Measurements from ENCODE around the gene CNOT4. TPM values are rescaled to one million over a fixed set of nuclear protein-coding genes. Genes with fewer than 3 reads are reported as not detected.

CNOT4 gene
- total and polyA plus RNA-seq, 10 donors = 5.3 to 36.9 (median 27.9) TPM

GRCh38 chr7:135365721-135366120, 144.2 kb downstream of the CNOT4 start:
- H3K9me3 ChIP-seq = no peaks in the 10 kb centered on the region
- H3K27me3 ChIP-seq (replicated peaks in 1 of 7) = no peaks in the 10 kb centered on the region
- peaks cover 0 to 40% (median 11%) of the 10 kb centered on the region in 6 donors for H3K36me3 ChIP-seq
- TF ChIP-seq POLR2A (IDR thresholded peaks at IDR 0.05) (no peak), CTCF (IDR thresholded peaks at IDR 0.05 in 8 of 11, conservative IDR thresholded peaks at IDR 0.05 in 3 of 11) (no peak), POLR2AphosphoS5 (IDR thresholded peaks at IDR 0.05) (no peak)
- WGBS, 5 donors = 65 to 90% (median 79%) methylated on average over 3 of the region's 3 CpGs
- peaks cover 0 to 5% (median 0%) of the 10 kb centered on the region in 6 donors for H3K4me1 ChIP-seq
- DNase-seq = no peak
- no peak overlapping the region for H3K4me3 ChIP-seq
- peak overlapping the region in 1 of 8 donors; percentile 30 for H3K27ac ChIP-seq
- intact Hi-C loops (cut with DNase I; ENCODE audit: low total_unique reads) = no loop called here

GRCh38 chr7:135364206-135364605, 145.7 kb downstream of the CNOT4 start:
- Histone ChIP-seq H3K9me3 (no peaks in the 10 kb centered on the region), H3K4me3 (no peak overlapping the region), H3K4me1 (peaks cover 0 to 5% (median 0%) of the 10 kb centered on the region in 6 donors), H3K27me3 (replicated peaks in 1 of 7) (no peaks in the 10 kb centered on the region), H3K27ac (no peak overlapping the region), H3K36me3 (peaks cover 0 to 37% (median 11%) of the 10 kb centered on the region in 6 donors)
- DNase-seq = no peak
- intact Hi-C loops (cut with DNase I; ENCODE audit: low total_unique reads) = no loop called here
- 95 to 99% (median 97%) methylated on average over 2 of the region's 2 CpGs for WGBS, 5 donors
- TF ChIP-seq CTCF (IDR thresholded peaks at IDR 0.05 in 8 of 11, conservative IDR thresholded peaks at IDR 0.05 in 3 of 11) = no peak
- no peak for TF ChIP-seq POLR2A (IDR thresholded peaks at IDR 0.05)
- TF ChIP-seq POLR2AphosphoS5 (IDR thresholded peaks at IDR 0.05) = no peak

GRCh38 chr7:135362871-135363270, 147.0 kb downstream of the CNOT4 start:
- H3K36me3 ChIP-seq = peaks cover 0 to 37% (median 11%) of the 10 kb centered on the region in 6 donors
- DNase-seq = no peak
- H3K27me3 ChIP-seq (replicated peaks in 1 of 7) = no peaks in the 10 kb centered on the region
- peaks cover 0 to 5% (median 0%) of the 10 kb centered on the region in 6 donors for H3K4me1 ChIP-seq
- TF ChIP-seq POLR2A (IDR thresholded peaks at IDR 0.05) (no peak), POLR2AphosphoS5 (IDR thresholded peaks at IDR 0.05) (no peak), CTCF (IDR thresholded peaks at IDR 0.05 in 8 of 11, conservative IDR thresholded peaks at IDR 0.05 in 3 of 11) (no peak)
- H3K27ac ChIP-seq = peak overlapping the region in 3 of 8 donors; percentile 27 to 39 (median 27)
- H3K9me3 ChIP-seq = no peaks in the 10 kb centered on the region
- no peak overlapping the region for H3K4me3 ChIP-seq
- intact Hi-C loops (cut with DNase I; ENCODE audit: low total_unique reads) = no loop called here
- 85 to 94% (median 92%) methylated on average over 7 of the region's 7 CpGs for WGBS, 5 donors

GRCh38 chr7:135361788-135362187, 148.1 kb downstream of the CNOT4 start:
- Histone ChIP-seq H3K4me1 (peaks cover 0 to 5% (median 0%) of the 10 kb centered on the region in 6 donors), H3K27me3 (replicated peaks in 1 of 7) (no peaks in the 10 kb centered on the region), H3K36me3 (peaks cover 0 to 37% (median 11%) of the 10 kb centered on the region in 6 donors), H3K9me3 (no peaks in the 10 kb centered on the region), H3K27ac (no peak overlapping the region), H3K4me3 (no peak overlapping the region)
- TF ChIP-seq CTCF (IDR thresholded peaks at IDR 0.05 in 8 of 11, conservative IDR thresholded peaks at IDR 0.05 in 3 of 11) (no peak), POLR2A (IDR thresholded peaks at IDR 0.05) (no peak)
- no peak for DNase-seq
- WGBS, 5 donors = 67 to 75% (median 73%) methylated on average over 5 of the region's 5 CpGs
- intact Hi-C loops (cut with DNase I; ENCODE audit: low total_unique reads) = no loop called here

Measured in spleen (tissue), 11 donors.